ENCODE measurements around the gene BICC1.

BICC1 gene

GRCh38 chr10:58557714-58558113, 45.0 kb downstream of the BICC1 start:
- Histone ChIP-seq H3K79me2 (ENCODE audit: insufficient read depth, low read length) (no peaks in the 10 kb centered on the region), H4K20me1 (ENCODE audit: insufficient read depth, low read length) (no peaks in the 10 kb centered on the region), H3K4me1 (ENCODE audit: insufficient read depth, low read length, severe bottlenecking) (no peaks in the 10 kb centered on the region), H3K27me3 (ENCODE audit: insufficient read depth, low read length) (no peaks in the 10 kb centered on the region), H3K36me3 (ENCODE audit: insufficient read depth, low read length) (no peaks in the 10 kb centered on the region), H3K9ac (ENCODE audit: low read length) (no peak overlapping the region), H3K27ac (ENCODE audit: low read depth, low read length, poor library complexity, severe bottlenecking) (no peak overlapping the region), H3F3A (ENCODE audit: insufficient read depth, low read length) (no peaks in the 10 kb centered on the region), H3K9me2 (ENCODE audit: low read depth, low read length) (no peaks in the 10 kb centered on the region), H2AFZ (ENCODE audit: low read length) (no peak overlapping the region), H3K4me3 (ENCODE audit: low read depth, low read length, poor library complexity, severe bottlenecking) (no peak overlapping the region), H3K4me2 (ENCODE audit: low read length) (no peak overlapping the region), H3K9me3 (ENCODE audit: low read length) (no peaks in the 10 kb centered on the region)
- TF ChIP-seq, protein P1, sequence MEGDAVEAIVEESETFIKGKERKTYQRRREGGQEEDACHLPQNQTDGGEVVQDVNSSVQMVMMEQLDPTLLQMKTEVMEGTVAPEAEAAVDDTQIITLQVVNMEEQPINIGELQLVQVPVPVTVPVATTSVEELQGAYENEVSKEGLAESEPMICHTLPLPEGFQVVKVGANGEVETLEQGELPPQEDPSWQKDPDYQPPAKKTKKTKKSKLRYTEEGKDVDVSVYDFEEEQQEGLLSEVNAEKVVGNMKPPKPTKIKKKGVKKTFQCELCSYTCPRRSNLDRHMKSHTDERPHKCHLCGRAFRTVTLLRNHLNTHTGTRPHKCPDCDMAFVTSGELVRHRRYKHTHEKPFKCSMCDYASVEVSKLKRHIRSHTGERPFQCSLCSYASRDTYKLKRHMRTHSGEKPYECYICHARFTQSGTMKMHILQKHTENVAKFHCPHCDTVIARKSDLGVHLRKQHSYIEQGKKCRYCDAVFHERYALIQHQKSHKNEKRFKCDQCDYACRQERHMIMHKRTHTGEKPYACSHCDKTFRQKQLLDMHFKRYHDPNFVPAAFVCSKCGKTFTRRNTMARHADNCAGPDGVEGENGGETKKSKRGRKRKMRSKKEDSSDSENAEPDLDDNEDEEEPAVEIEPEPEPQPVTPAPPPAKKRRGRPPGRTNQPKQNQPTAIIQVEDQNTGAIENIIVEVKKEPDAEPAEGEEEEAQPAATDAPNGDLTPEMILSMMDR (IDR thresholded peaks at IDR 0.05; ENCODE audit: low read length) = no peak
- TF ChIP-seq EZH2 (IDR thresholded peaks at IDR 0.05; ENCODE audit: borderline replicate concordance, low read length) = no peak

DNA sequence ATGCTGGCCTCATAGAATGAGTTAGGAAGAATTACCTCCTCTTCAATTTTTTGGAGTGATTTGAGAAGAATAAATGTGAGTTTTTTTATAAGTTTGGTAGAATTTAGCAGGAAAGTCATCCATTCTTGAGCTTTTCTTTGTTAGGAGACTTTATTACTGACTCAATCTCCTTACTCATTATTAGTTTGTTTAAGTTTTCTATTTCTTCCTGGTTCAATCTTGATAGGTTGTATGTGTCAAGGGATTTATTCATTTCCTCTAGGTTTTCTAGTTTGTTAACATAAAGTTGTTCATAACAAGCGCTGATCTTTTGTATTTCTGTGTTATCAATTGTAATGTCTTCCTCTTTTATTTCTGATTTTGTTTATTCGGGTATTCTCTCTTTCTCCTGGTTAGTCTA, 47.4 kb downstream of the BICC1 start:
- Histone ChIP-seq H3K27me3 (ENCODE audit: insufficient read depth, low read length) (no peaks in the 10 kb centered on the region), H2AFZ (ENCODE audit: low read length) (no peak overlapping the region), H3K4me1 (ENCODE audit: insufficient read depth, low read length, severe bottlenecking) (no peaks in the 10 kb centered on the region), H3K4me3 (ENCODE audit: low read depth, low read length, poor library complexity, severe bottlenecking) (no peak overlapping the region), H3K36me3 (ENCODE audit: insufficient read depth, low read length) (no peaks in the 10 kb centered on the region), H3K9me3 (ENCODE audit: low read length) (no peaks in the 10 kb centered on the region), H3K9me2 (ENCODE audit: low read depth, low read length) (no peaks in the 10 kb centered on the region), H3K4me2 (ENCODE audit: low read length) (no peak overlapping the region), H4K20me1 (ENCODE audit: insufficient read depth, low read length) (no peaks in the 10 kb centered on the region), H3K27ac (ENCODE audit: low read depth, low read length, poor library complexity, severe bottlenecking) (no peak overlapping the region), H3K9ac (ENCODE audit: low read length) (no peak overlapping the region), H3K79me2 (ENCODE audit: insufficient read depth, low read length) (no peaks in the 10 kb centered on the region), H3F3A (ENCODE audit: insufficient read depth, low read length) (no peaks in the 10 kb centered on the region)
- TF ChIP-seq, protein P1 (IDR thresholded peaks at IDR 0.05; ENCODE audit: low read length) = no peak
- no peak for TF ChIP-seq EZH2 (IDR thresholded peaks at IDR 0.05; ENCODE audit: borderline replicate concordance, low read length)

DNA sequence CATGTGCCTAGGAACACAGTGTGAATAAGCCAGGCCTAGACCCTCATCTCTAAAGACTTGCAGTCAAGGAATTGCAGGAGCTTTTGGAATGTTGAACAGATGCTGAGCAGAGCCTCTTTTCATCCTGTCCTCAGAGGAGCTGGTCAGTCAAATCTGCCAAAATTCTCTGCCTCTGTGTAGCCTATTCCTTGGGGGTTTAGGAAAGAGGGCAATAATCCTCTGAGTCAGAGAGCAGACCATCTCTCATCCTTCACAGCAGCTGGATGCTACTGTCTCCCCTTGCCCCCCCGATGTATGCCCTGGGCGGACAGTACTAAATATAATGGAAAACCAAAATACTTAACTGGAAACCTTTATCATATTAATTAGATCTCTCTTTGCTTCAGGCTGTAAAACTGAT, 52.6 kb downstream of the BICC1 start:
- Histone ChIP-seq H3K4me2 (ENCODE audit: low read length) (no peak overlapping the region), H3F3A (ENCODE audit: insufficient read depth, low read length) (no peaks in the 10 kb centered on the region), H3K9me3 (ENCODE audit: low read length) (no peaks in the 10 kb centered on the region), H3K9me2 (ENCODE audit: low read depth, low read length) (no peaks in the 10 kb centered on the region), H2AFZ (ENCODE audit: low read length) (no peak overlapping the region), H3K36me3 (ENCODE audit: insufficient read depth, low read length) (no peaks in the 10 kb centered on the region), H3K79me2 (ENCODE audit: insufficient read depth, low read length) (no peaks in the 10 kb centered on the region), H3K4me1 (ENCODE audit: insufficient read depth, low read length, severe bottlenecking) (no peaks in the 10 kb centered on the region), H3K27me3 (ENCODE audit: insufficient read depth, low read length) (no peaks in the 10 kb centered on the region), H4K20me1 (ENCODE audit: insufficient read depth, low read length) (no peaks in the 10 kb centered on the region), H3K27ac (ENCODE audit: low read depth, low read length, poor library complexity, severe bottlenecking) (no peak overlapping the region), H3K9ac (ENCODE audit: low read length) (no peak overlapping the region), H3K4me3 (ENCODE audit: low read depth, low read length, poor library complexity, severe bottlenecking) (no peak overlapping the region)
- no peak for TF ChIP-seq EZH2 (IDR thresholded peaks at IDR 0.05; ENCODE audit: borderline replicate concordance, low read length)
- TF ChIP-seq, protein P1 (IDR thresholded peaks at IDR 0.05; ENCODE audit: low read length) = no peak

All from OCI-LY1 (cell line).